Stimulated activated memory B cell treated with anti-CD40 and anti-IgM and Interleukin-4, amounts not matched to agents 10 μg/mL and 1 μg/mL and 100 μg/mL, for 72 hours (primary cell): Measurements from ENCODE around the gene DSG2.

Source experiments
- ATAC-seq: fragments of 150-1000 bp; cut with Tn5 transposase; 2 replicates; pipeline ENCODE4 v1.10.0; 2021
- H3K27ac Mint-ChIP-seq: one replicate; pipeline ENCODE4 v1.8.0; 2022; ENCODE audit warnings: mild to moderate bottlenecking, mixed read lengths
- H3K27me3 Mint-ChIP-seq: one replicate; pipeline ENCODE4 v1.8.0; 2022; ENCODE audit warnings: mixed read lengths
- H3K36me3 Mint-ChIP-seq: one replicate; pipeline ENCODE4 v1.8.0; 2022; ENCODE audit warnings: mixed read lengths
- H3K4me1 Mint-ChIP-seq: one replicate; pipeline ENCODE4 v1.8.0; 2022; ENCODE audit warnings: mixed read lengths
- H3K4me3 Mint-ChIP-seq: one replicate; pipeline ENCODE4 v1.8.0; 2022; ENCODE audit warnings: mild to moderate bottlenecking, moderate library complexity, mixed read lengths
- H3K9me3 Mint-ChIP-seq: one replicate; pipeline ENCODE4 v1.8.0; 2022; ENCODE audit warnings: mixed read lengths

The DSG2 gene

DNA sequence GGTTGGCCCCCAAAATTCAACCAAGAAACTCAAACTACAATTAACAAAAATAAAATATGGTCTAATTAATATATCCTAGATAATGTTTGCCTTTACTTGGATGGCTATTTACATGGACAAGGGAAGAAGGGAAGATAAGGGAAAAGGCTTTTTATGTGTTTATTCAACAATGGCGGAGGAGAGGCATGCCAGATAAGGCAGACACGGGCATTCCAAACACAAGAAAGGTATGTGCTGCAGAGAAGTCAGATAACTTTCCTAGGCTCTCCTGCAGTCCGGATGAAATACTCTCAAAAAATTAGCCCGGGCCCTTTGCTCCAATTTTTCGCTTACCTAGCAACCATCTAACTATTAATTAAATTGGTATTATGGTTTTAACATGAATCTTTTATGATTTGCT, 88.6 kb downstream of the DSG2 start:
- no peaks in the 10 kb centered on the region for H3K4me1 Mint-ChIP-seq
- no peak for ATAC-seq
- H3K4me3 Mint-ChIP-seq = no peak overlapping the region
- no peaks in the 10 kb centered on the region for H3K36me3 Mint-ChIP-seq
- no peaks in the 10 kb centered on the region for H3K9me3 Mint-ChIP-seq
- H3K27me3 Mint-ChIP-seq = peaks cover 9% of the 10 kb centered on the region
- H3K27ac Mint-ChIP-seq = no peak overlapping the region

DNA sequence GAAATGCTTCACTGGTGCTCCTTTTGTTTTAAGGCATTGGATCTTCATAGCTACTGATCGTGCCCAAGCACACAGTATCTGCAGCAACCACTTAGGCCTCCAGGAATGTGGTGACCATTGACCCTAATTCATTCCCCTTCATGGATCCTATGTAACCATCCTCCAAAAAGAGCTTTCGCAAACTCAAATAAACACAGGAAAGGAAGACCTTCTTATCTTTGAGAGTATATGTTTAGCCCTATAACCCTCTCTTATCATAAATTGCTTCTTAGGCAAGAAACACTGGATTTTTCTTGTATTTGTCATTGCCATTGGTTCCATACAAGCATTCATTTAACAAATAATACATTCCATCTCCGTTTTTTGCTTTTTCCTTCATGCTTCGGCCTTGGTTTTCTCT, 89.6 kb downstream of the DSG2 start:
- H3K4me3 Mint-ChIP-seq = no peak overlapping the region
- no peaks in the 10 kb centered on the region for H3K36me3 Mint-ChIP-seq
- H3K4me1 Mint-ChIP-seq = no peaks in the 10 kb centered on the region
- no peaks in the 10 kb centered on the region for H3K9me3 Mint-ChIP-seq
- H3K27me3 Mint-ChIP-seq = peaks cover 9% of the 10 kb centered on the region
- no peak overlapping the region for H3K27ac Mint-ChIP-seq
- ATAC-seq = no peak

DNA sequence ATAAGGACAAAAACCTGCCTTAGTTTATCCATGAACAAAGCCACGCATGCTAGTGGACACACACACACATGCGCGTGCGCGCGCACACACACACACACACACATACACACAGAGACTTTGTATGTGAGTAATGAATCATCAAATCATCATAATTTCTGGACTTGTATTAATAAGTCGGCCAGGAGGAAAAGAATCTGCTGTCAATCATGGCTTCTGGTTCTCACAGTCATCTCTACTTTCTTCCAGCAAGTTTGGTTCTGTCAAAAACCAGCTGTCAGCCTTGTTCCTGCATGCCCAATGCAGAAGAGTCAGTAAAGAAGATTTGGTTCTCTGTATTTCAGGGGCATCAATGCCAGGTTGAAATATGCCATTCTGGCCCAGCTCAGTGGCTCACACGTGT, 92.6 kb downstream of the DSG2 start:
- ATAC-seq = no peak
- H3K27me3 Mint-ChIP-seq = peaks cover 26% of the 10 kb centered on the region
- H3K36me3 Mint-ChIP-seq = no peaks in the 10 kb centered on the region
- no peak overlapping the region for H3K27ac Mint-ChIP-seq
- H3K9me3 Mint-ChIP-seq = no peaks in the 10 kb centered on the region
- H3K4me3 Mint-ChIP-seq = no peak overlapping the region
- H3K4me1 Mint-ChIP-seq = no peaks in the 10 kb centered on the region

DNA sequence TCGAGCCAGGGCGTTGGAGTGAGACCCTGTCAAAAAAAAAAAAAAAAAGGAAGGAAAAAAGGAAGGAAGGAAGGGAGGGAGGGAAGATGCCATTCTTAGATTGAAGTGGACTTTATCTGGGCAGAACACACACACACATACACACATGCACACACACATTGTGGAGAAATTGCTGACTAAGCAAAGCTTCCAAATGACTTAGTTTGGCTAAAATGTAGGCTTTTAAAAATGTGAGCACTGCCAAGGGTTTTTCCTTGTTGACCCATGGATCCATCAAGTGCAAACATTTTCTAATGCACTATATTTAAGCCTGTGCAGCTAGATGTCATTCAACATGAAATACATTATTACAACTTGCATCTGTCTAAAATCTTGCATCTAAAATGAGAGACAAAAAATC, 93.1 kb downstream of the DSG2 start:
- no peaks in the 10 kb centered on the region for H3K4me1 Mint-ChIP-seq
- H3K36me3 Mint-ChIP-seq = no peaks in the 10 kb centered on the region
- no peak for ATAC-seq
- no peaks in the 10 kb centered on the region for H3K9me3 Mint-ChIP-seq
- H3K27me3 Mint-ChIP-seq = peaks cover 26% of the 10 kb centered on the region
- H3K4me3 Mint-ChIP-seq = no peak overlapping the region
- H3K27ac Mint-ChIP-seq = no peak overlapping the region

DNA sequence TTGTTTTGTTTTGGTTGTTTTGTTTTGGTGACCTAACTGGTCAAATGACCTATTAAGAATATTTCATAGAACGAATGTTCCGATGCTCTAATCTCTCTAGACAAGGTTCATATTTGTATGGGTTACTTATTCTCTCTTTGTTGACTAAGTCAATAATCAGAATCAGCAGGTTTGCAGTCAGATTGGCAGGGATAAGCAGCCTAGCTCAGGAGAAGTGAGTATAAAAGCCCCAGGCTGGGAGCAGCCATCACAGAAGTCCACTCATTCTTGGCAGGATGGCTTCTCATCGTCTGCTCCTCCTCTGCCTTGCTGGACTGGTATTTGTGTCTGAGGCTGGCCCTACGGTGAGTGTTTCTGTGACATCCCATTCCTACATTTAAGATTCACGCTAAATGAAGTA, 93.7 kb downstream of the DSG2 start, which contains the start of gene TTR:
TTR (plus strand) TSS at position 250 of the 400 bp plus-strand sequence; CDS start at position 276, 26 bp downstream.
- no peaks in the 10 kb centered on the region for H3K36me3 Mint-ChIP-seq
- H3K9me3 Mint-ChIP-seq = no peaks in the 10 kb centered on the region
- no peak within 1 kb of the TSS for H3K27ac Mint-ChIP-seq
- no peaks in the 10 kb centered on the region for H3K4me1 Mint-ChIP-seq
- no peak within 1 kb of the TSS for H3K4me3 Mint-ChIP-seq
- peaks cover 26% of the 10 kb centered on the region for H3K27me3 Mint-ChIP-seq
- ATAC-seq = no peak

DNA sequence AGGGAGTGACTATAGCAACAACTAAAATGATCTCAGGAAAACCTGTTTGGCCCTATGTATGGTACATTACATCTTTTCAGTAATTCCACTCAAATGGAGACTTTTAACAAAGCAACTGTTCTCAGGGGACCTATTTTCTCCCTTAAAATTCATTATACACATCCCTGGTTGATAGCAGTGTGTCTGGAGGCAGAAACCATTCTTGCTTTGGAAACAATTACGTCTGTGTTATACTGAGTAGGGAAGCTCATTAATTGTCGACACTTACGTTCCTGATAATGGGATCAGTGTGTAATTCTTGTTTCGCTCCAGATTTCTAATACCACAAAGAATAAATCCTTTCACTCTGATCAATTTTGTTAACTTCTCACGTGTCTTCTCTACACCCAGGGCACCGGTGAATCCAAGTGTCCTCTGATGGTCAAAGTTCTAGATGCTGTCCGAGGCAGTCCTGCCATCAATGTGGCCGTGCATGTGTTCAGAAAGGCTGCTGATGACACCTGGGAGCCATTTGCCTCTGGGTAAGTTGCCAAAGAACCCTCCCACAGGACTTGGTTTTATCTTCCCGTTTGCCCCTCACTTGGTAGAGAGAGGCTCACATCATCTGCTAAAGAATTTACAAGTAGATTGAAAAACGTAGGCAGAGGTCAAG, 94.7 kb downstream of the DSG2 start:
- Mint-ChIP-seq H3K27ac (no peak overlapping the region), H3K4me3 (no peak overlapping the region), H3K27me3 (peaks cover 26% of the 10 kb centered on the region), H3K9me3 (no peaks in the 10 kb centered on the region), H3K4me1 (no peaks in the 10 kb centered on the region), H3K36me3 (no peaks in the 10 kb centered on the region)
- ATAC-seq = no peak

DNA sequence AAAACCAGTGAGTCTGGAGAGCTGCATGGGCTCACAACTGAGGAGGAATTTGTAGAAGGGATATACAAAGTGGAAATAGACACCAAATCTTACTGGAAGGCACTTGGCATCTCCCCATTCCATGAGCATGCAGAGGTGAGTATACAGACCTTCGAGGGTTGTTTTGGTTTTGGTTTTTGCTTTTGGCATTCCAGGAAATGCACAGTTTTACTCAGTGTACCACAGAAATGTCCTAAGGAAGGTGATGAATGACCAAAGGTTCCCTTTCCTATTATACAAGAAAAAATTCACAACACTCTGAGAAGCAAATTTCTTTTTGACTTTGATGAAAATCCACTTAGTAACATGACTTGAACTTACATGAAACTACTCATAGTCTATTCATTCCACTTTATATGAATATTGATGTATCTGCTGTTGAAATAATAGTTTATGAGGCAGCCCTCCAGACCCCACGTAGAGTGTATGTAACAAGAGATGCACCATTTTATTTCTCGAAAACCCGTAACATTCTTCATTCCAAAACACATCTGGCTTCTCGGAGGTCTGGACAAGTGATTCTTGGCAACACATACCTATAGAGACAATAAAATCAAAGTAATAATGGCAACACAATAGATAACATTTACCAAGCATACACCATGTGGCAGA, 97.3 kb downstream of the DSG2 start:
- Mint-ChIP-seq H3K27me3 (peaks cover 26% of the 10 kb centered on the region), H3K9me3 (no peaks in the 10 kb centered on the region), H3K27ac (no peak overlapping the region), H3K4me3 (no peak overlapping the region), H3K36me3 (no peaks in the 10 kb centered on the region), H3K4me1 (no peaks in the 10 kb centered on the region)
- no peak for ATAC-seq

DNA sequence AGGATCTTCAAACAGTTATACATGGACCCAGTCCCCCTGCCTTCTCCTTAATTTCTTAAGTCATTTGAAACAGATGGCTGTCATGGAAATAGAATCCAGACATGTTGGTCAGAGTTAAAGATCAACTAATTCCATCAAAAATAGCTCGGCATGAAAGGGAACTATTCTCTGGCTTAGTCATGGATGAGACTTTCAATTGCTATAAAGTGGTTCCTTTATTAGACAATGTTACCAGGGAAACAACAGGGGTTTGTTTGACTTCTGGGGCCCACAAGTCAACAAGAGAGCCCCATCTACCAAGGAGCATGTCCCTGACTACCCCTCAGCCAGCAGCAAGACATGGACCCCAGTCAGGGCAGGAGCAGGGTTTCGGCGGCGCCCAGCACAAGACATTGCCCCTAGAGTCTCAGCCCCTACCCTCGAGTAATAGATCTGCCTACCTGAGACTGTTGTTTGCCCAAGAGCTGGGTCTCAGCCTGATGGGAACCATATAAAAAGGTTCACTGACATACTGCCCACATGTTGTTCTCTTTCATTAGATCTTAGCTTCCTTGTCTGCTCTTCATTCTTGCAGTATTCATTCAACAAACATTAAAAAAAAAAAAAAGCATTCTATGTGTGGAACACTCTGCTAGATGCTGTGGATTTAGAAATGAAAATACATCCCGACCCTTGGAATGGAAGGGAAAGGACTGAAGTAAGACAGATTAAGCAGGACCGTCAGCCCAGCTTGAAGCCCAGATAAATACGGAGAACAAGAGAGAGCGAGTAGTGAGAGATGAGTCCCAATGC, 98.3 kb downstream of the DSG2 start:
- Mint-ChIP-seq H3K27ac (no peak overlapping the region), H3K4me3 (no peak overlapping the region), H3K36me3 (no peaks in the 10 kb centered on the region), H3K27me3 (peaks cover 17% of the 10 kb centered on the region), H3K4me1 (no peaks in the 10 kb centered on the region), H3K9me3 (no peaks in the 10 kb centered on the region)
- ATAC-seq = no peak

DNA sequence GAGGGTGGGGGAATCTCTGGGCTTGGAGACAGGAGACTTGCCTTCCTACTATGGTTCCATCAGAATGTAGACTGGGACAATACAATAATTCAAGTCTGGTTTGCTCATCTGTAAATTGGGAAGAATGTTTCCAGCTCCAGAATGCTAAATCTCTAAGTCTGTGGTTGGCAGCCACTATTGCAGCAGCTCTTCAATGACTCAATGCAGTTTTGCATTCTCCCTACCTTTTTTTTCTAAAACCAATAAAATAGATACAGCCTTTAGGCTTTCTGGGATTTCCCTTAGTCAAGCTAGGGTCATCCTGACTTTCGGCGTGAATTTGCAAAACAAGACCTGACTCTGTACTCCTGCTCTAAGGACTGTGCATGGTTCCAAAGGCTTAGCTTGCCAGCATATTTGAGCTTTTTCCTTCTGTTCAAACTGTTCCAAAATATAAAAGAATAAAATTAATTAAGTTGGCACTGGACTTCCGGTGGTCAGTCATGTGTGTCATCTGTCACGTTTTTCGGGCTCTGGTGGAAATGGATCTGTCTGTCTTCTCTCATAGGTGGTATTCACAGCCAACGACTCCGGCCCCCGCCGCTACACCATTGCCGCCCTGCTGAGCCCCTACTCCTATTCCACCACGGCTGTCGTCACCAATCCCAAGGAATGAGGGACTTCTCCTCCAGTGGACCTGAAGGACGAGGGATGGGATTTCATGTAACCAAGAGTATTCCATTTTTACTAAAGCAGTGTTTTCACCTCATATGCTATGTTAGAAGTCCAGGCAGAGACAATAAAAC, 100.2 kb downstream of the DSG2 start:
- ATAC-seq = no peak
- no peaks in the 10 kb centered on the region for H3K9me3 Mint-ChIP-seq

More for the DNA sequence above, 100.2 kb downstream of the DSG2 start:
- Mint-ChIP-seq H3K36me3 (no peaks in the 10 kb centered on the region), H3K4me3 (no peak overlapping the region), H3K27me3 (peaks cover 12% of the 10 kb centered on the region), H3K27ac (no peak overlapping the region), H3K4me1 (no peaks in the 10 kb centered on the region)
